GM18526 (cell line): ENCODE results near the gene ZNF329.
A peak's percentile ranks its signal among the peaks of the same experiment; 100 is the strongest.

ENCODE experiments used
- POLR2A ChIP-seq: IDR thresholded peaks from 3 replicates; pipeline ENCODE4 v1.6.1; 2011; ENCODE audit not compliant: insufficient read length; ENCODE audit errors: extremely low read depth

ZNF329 gene

GRCh38 chr19:58150328-58150921 is at the start of gene ZNF329:
Gene ZNF329, minus strand, starts transcription at chr19:58150789. Its CDS starts 21,286 bp downstream, at chr19:58129503.
- TF ChIP-seq POLR2A, result peak; percentile 81

DNA sequence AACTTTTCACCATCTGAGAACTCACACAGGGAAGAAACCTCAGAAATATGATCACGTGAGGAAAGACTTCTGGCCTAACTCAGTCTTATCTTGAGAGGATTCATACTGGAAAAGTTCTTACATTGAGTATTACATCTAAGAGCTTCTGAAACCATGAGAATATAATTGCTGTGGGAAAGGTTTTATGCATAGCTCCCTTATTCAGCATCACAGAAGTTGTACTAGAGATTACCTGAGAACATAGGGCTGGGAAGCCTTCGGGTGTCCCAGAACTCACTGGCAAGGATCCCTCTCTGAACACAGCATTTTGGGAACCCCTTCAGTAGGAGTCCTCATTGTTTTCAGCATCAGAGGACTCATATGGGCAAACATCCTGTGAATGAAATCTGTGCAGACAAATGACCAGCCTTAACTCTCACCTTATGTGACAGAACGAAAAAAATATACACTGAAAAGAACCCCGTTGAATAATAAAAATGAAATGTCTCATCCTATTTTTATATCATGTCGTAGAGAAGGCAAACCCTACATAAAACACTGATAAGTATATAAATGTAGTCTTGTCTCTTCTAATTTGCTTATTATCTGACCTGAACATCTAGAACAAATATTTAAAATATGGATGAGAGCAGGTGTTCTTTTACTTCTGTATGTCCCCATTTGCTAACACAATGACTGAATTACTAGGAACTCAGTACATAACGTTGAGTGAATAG is 46.5 kb upstream of the ZNF329 start:
- TF ChIP-seq POLR2A, result no peak

DNA sequence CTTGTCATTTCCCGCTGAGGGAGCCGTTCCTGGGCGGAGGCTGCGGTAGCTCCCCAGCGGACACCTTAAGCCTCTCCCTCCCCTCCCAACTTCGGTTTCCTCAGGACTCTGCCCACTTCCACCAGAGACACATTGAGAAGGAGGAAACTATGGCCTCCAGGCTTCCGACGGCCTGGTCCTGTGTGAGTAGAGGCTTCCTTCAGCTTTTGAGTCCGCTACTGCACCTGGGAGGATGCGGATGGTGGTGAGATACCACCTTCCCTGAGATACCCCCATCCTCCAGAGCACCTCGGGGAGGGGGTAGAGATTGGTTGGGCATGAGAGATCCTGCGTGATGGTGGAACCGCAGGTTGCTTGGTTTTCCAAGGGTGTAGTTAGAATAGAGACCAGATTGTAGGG is 33.2 kb upstream of the ZNF329 start:
- no peak for TF ChIP-seq POLR2A

- TF ChIP-seq POLR2A, result peak; percentile 70
Measured at GRCh38 chr19:58182989-58183816, 32.6 kb upstream of the ZNF329 start, which contains the start of gene ZNF274. Gene ZNF274, plus strand, starts transcription at chr19:58183061. Its CDS starts 905 bp downstream, at chr19:58183966.

DNA sequence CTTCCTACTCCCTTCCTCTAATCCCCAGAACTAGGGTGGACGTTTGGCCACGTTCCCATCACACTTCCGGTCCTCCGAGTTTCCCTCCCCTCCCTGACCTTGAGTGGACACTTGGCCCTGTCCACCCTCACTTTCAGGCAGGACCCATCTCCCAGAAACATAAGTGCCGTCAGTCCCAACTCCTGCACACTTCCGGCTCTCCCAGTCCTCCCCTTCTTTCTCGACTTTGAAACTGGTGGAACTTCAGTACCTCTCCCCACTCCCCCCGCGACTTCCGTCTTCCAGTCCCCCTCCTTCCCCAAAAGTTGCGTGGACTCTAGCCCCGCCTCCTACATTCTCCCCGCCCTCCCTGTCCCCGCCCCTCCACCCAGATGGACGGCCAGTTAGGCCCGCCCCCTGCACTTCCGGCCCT is 32.0 kb upstream of the ZNF329 start:
- TF ChIP-seq POLR2A, result no peak

DNA sequence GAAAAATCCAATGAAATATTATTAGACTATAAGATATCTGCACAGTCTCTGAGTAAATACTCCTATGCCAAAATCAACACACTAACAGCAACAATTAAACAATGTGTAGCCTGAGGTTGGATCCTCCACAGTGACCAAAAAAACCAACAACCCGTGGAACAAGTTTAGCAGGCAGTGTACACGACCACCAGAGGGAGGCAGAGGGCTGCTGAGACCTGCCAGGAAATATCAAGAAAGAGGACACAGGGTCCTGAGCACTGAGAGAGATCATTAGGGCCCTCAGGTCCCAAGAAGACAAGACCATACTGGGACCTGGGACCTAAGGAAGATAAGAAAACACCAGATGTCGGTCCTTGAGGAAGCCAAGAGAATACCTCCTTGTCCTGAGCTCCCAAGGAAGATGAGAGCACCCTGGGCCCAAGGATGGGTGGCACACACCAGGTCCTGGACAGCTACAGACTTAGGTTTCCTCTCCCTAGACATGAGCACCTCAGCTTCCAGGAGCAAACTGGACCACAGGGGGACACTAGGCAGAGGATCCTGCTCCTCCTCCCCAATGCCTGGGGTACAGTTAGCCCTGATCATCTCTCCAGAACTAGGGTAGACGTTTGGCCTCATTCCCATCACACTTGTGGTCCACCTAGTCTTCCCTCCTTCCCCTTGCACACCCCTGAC is 31.4 kb upstream of the ZNF329 start:
- TF ChIP-seq POLR2A, result no peak

DNA sequence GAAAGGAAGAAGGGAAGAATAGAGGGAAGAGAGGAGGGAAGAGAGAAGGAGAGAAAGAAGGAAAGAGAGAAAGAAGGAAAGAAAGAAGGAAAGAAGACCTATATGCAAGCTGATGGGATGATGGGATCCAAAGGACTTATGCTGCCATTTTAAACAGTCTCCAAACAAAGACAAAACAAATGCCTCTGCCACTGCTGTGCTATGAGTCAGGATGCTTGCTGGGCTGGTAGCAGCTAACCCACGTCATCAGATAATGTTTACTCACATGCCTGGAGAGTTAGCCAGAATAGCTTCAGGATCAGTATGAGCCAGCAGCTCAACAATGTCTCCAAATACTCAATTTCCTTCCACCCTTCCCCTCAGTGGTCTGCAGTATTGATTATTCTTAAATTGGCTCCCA is 20.3 kb upstream of the ZNF329 start:
- TF ChIP-seq POLR2A, result no peak

- TF ChIP-seq POLR2A, result no peak
Measured at GRCh38 chr19:58166708-58167280, 16.2 kb upstream of the ZNF329 start.

DNA sequence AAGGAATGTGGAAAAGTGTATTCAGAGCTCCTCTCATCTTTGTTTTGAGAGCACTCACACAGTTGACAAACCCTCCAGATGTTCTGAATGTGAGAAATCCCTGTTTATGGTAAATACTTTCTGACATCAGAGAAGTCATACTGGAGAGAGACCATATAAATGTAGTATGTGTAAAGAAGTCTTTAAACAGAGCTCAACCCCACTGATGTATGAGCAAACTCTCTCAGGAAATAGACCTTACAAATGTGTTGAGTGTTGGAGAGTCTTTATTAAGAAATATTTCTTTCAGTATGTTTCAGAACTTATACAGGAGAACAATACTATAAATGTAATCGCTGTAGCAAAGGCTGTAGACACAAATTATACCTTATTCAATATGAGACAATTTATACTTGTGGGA is 15.7 kb upstream of the ZNF329 start:
- TF ChIP-seq POLR2A, result no peak

GRCh38 chr19:58157045-58157728 is 6.6 kb upstream of the ZNF329 start:
- TF ChIP-seq POLR2A, result no peak

DNA sequence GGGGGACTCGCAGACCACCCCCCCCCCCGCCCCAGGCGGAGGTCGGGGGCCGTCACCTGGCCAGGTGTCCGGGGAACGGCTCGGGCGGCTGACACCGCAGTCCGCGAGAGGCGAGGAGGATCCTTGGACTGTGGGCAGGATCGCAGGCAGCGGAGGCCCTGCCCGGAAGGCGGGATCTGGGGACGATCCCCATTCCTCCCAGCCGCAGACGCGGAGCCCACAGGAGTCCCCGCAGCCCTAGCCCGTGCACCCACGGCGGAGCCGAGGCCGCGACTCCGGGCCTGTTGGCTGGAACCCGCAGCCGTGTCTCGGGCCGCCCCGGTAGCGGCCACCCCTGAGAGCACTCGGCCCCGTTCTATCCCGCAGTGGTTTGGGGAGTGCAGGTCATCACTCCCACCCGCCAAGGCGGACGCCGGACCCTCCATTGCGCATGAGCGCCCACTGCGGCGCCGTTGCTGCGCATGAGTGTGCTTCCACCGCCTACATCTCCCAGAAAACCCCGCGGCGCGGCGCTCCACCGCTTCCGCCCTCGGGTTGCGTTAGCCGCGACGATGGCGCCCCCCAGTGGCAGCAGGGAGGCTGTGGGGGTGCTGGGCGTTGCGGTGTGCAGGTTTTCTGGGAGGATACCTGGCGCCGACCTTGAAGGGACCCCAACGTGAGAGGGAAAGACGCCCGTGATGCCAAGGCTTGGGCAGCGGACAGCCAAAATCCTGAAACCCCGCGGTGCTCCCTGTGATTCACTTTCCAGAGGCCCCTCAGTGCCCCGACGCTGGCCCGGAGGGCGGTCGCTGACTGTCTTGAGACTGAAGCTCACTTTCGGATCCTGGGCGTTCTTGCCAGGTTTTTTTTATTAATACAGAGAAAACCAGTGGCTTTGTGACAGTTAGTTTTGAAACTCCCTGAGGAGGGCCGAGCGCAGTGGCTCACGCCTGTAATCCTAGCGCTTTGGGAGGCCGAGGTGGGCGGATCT is 4.4 kb upstream of the ZNF329 start:
- peak; percentile 60 for TF ChIP-seq POLR2A

- TF ChIP-seq POLR2A, result no peak
Measured at GRCh38 chr19:58154287-58154678, 3.7 kb upstream of the ZNF329 start.

GRCh38 chr19:58153386-58153785 is 2.8 kb upstream of the ZNF329 start:
- TF ChIP-seq POLR2A, result no peak

DNA sequence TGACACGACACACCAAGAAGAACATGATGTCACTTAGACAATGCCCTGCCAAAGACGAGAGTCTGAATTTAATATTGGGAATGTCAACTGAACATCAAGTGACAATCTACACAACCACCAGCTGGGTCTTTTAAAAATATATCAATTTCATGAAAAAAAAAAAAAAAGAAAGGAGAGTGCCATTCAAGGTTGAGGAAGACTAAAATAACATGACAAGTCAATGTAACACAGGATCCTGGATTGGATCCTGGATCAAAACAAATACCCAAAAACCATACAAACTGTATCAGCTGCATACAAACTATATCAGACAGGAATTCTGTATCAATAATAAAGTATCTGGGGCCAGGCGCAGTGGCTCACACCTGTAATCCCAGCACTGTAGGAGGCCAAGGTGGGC is 4.7 kb downstream of the ZNF329 start:
- TF ChIP-seq POLR2A, result no peak

- no peak for TF ChIP-seq POLR2A
Measured at GRCh38 chr19:58134244-58134643, 16.3 kb downstream of the ZNF329 start.
